GM12872 (cell line): Measurements from ENCODE around the gene CPVL.

Source experiments
- TF ChIP-seq, protein P1 (sequence below): IDR thresholded peaks from 3 replicates; pipeline ENCODE4 v1.5.1; 2011; ENCODE audit warnings: low read depth, mild to moderate bottlenecking, low read length, moderate library complexity; ENCODE audit not compliant: insufficient read depth

The CPVL gene

DNA sequence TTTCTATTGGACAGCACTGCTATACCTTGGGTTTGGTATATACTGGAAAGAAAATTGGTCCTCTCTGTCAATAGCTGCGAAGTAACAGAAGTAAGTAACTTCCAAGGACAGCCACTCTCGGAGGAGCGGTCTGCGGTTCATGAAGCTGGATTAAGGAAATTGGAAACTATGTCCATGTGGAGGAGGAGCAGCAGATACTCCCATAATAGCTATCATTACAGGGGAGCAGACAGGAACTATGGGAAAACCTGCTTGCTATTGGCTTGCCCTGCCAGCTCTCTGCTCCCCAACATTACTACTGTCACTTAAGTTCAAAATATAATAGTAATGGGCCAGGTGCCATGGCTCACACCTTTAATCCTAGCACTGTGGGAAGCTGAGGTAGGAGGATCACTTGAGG lies 104.3 kb downstream of the CPVL start:
- TF ChIP-seq, protein P1, sequence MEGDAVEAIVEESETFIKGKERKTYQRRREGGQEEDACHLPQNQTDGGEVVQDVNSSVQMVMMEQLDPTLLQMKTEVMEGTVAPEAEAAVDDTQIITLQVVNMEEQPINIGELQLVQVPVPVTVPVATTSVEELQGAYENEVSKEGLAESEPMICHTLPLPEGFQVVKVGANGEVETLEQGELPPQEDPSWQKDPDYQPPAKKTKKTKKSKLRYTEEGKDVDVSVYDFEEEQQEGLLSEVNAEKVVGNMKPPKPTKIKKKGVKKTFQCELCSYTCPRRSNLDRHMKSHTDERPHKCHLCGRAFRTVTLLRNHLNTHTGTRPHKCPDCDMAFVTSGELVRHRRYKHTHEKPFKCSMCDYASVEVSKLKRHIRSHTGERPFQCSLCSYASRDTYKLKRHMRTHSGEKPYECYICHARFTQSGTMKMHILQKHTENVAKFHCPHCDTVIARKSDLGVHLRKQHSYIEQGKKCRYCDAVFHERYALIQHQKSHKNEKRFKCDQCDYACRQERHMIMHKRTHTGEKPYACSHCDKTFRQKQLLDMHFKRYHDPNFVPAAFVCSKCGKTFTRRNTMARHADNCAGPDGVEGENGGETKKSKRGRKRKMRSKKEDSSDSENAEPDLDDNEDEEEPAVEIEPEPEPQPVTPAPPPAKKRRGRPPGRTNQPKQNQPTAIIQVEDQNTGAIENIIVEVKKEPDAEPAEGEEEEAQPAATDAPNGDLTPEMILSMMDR: no peak

DNA sequence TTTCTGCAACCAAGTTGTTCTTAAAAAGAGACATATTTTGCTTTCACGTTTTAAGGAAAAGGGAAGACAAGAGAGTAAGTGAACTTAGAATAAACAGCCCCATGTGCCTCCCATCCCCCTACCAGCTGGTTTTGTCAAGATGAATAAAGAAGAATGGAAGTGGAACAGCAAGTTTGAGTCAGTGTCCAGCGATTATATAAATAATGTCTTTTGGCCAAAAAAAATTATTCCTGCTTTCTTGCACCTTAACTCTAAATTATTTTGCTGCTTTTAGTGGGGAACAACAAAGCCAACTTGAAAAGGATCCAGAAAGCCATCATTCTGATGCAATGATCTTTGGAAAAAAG lies 105.8 kb downstream of the CPVL start:
- TF ChIP-seq, protein P1: no peak

DNA sequence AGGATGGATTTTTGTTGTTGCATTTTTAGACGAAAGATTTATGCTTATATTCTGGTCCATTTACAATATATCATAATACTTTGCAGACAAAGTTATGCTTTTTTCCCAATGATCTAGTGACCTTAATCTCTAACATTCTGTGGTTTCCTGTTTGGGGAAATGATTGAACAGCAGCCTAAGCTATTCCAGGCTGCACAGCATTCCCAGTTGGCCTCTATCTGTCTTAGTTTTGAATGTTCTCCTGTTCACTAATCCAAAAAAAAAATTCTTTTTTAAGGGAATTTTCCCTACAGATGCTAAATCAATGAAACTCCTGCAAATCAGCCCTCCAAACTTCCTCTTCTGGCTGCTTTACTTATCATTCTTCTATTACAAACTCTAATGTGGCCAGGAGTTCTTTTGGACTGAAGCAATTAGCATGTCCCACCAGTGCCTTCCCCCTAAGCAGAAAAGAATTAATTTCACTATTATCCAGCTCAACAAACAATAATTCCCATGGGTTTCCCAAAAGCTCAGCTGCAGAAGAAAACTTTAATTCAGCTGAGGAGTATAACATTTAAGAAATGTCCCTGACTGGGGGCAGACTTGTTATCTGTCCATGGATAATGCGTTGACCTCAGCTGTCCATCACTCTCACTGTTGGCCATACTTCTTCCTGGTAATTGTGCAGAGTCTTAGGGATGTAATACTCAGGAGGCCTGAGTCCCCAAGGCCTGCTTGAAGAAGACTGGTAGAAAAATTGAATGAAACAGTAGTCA lies 106.3 kb downstream of the CPVL start:
- TF ChIP-seq, protein P1: no peak

DNA sequence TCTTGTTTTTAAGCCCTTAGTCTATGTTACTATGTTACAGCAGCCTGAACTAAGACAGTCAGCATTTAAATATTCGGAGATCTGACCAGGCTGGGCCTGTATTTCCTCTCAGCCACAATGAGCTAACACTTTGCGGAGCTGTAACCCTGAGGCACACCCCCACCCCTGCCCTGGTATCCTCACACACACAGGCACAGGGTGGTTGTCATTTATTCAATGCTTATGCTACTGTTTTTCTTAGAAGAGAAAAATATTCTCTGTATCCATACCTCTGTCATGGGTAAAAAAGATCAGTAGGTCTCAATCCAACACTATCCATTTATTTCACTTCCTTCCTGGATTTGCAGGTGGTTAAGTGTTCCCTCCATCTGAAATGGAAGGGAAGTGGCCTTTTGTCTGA lies 107.9 kb downstream of the CPVL start:
- TF ChIP-seq, protein P1: no peak

DNA sequence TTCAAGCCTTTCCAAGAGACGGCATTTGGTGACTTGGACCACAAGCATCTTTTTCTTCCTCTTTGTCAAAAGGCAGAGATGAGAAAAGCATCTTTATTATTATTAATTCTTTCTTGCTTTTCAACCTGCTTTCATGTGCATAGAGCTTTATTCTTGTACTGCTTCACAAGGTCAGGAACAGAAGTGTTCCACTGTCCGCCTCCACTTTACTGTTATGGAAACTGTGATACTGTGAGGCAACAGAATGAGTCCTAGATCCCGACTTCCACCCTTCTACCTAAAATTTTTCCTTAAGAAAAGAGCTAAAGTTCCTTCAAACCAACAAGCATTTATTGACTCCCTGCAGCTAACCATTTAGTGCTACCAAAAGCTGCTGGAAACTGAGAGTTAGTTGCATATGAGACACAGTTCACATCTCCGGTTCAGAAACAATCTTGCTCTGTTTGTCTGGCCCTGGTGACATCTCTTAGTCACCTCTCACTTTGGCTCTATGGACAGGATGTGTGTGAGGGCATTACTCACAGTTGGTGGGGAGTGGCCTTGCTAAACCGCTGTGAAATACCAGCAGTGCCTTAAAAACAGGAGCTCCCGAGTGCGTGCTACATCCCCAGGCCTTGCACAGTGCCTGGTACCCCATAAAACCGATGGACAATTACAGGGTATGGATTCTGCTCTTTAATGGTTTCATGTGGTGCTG lies 111.1 kb downstream of the CPVL start:
- TF ChIP-seq, protein P1: no peak

DNA sequence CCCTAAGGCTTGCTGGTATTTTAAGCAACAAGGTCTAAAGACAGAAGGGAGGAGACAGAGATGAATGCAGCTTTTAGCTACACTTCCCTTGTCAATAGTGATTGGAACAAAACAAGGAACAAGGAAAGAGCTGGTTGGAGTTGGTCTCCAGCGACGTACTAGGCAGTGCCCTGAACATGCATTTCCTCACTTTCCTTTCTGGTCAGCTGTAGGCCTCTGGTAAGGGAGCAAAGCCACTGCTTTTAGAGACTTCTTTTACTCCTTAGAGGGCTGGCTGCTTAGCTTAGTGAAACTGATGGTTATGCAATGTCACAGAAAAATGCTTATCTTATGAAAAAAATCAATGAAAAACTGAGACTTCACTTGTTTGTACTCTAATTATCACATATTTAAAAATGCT lies 112.8 kb downstream of the CPVL start:
- TF ChIP-seq, protein P1: no peak

DNA sequence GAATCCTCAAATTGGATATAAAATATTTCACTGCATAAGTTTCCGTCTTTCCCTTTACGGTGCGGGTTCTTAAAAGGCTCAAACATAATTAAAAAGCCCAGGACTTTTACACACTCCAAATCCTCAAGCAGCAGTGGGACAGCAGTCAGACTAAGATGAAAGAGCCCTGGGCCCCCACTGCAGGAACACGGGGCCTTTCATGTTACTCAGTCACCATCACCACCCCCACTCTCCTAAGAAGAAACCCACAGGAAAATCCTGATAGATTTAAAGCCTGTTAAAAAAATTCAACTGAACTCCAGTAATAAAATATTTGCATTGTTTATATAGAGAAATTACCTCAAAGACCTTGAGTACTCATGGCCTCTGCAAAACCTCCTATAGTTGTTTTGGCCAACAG lies 114.2 kb downstream of the CPVL start:
- TF ChIP-seq, protein P1: no peak
